IPS-NIHi11 (cell line): ENCODE results near the gene TMIGD2.
A peak's percentile ranks its signal among the peaks of the same experiment; 100 is the strongest.
"Not testable (repeated sequence)": the region's sequence is repeated elsewhere in the genome, so short reads cannot be mapped to it uniquely, and the experiment has no call there.

ENCODE experiments used
- DNase-seq: peaks from one replicate; pipeline ENCODE4 v3.0.0; 2012; ENCODE audit warnings: mixed read lengths, low spot score

Gene TMIGD2

DNA sequence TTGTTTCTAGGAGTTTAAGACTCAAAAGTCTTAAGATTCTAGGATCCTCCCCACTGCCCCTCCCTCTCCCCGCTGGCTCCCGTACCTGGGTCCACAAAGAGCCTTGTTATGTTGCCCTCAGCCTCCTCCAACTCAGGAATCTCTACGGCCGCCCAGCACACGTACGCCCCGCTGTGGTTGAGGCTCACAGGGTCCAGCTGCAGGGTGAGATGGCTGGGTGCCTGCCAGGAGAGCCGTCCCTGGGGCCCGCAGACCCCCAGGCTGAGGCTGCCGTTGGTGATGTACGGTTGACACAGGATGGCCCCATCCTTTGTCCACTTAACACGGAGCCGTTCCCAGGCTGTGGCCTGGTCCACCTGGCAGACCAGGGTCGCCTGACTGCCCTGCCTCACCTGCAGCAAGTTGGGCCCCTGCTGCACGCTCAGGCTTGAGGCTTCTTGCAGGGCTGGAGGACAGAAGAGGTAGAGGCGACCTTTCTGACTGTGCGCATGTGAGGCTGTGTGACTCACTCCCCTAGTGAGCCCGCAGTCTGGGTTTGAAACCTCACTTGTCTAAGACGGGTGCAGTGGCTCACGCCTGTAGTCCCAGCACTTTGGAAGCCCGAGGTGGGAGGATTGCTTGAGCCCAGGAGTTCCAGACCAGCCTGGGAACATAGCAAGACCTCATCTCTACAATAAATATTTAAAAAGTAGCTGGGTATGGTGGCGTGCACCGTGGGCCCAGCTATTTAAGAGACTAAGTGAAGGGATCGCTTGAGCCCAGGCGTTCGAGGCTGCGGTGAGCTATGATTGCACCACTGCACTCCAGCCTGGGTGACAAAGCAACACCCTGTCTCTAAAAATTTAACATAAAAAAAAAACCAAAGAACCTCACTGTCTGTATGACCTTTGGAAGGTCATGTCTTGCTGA is 4.0 kb downstream of the TMIGD2 start:
- no peak for DNase-seq

DNA sequence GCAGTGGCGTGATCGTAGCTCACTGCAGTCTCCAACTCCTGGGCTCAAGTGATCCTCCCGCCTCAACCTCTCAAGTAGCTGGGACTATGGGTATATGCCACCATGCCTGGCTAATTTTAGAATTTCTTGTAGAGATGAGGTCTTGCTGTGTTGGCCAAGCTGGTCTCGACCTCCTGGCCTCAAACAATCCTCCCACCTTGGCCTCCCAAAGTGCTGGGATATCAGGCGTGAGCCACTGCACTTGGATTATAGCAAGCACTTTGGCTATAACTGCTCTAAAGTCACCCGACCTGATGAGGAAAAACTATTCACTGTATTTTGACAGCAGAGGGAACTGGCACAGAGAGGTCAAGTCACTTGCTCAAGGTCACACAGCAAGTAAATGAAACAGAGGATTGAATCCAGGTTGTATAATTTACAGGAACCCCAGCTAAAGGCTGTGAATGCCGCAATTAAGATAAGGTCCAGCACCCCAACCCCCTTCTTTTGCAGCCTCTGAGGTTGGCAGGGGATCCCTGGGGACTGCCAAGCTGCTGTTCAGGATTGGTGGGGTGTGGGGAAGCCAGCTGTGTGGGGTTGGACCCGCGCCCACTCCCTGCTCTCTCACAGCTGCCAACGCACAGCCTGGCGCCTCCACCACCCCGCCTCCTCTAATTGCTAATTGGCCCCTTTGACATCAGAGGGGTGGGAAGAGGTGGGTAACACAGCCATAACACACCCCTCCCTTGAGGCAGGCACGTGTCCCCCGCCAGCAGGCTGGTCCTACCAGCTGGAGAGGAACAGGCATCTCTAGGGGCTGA is 6.0 kb downstream of the TMIGD2 start:
- DNase-seq: peak; percentile 65

DNA sequence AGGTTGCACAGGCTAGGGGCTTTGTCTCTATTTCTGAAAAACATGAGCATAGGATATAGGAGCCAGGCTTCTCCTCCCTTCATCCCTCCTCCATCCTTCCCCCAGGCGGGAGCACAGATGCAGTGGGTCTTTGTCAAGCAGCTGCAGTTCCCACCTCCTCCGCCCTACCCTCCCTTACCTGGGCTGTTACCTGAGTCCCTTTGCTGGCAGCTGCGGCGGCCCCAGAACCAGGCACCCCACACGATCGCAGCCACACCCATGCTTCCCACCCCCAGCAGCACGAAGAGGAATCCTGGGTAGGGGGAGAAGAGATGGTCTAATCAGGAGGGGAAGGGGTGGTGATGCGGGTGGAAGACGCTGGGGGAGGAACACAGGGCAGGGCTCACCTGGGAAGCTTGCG is 7.8 kb downstream of the TMIGD2 start:
- DNase-seq: no peak

DNA sequence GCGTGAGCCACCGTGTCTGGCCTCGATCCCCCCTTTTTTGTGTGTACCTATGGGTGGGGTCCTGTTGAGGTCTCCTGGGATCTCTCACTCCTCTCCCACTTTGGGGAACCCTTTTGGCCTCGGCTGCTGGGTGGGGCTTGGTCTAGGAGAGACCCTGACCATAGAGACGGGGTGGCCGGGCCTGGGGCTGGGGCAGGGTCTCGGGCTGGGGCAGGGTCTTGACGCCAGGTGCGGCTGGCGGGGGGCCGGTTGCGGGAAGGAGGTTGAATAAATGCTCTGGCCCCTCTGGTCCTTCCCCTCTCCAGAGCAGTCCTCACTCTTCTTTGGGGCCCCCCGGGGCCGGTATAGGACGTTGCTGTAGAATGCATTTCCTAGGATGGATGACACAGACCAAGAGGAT is 9.7 kb downstream of the TMIGD2 start:
- no peak for DNase-seq

DNA sequence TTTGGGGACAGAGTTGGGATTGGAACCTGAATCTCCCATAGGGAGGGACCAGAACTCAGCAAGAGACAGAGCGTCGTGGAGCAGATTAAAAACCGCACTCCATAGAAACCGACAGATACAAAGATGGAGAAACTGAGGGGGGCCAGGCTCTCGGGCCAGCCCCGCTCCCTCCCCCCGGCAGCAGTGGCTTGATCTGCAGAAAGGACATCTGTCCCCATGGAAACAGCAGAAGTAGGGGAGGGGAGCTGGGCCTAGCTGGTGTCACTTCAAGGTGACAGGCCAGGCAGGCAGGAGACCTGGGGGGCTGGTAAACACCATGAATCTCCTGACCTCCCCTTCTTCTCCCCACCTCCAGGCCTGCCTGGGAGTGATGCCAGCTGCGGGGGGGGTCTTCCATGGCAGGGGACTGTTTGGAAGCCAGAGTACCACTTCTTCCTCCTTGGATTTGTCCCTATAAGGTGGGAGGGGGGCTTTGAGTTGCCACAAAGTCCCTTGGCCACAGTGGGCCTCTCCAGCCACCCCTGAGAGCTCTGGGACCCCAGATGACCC is 10.9 kb downstream of the TMIGD2 start:
- no peak for DNase-seq

DNA sequence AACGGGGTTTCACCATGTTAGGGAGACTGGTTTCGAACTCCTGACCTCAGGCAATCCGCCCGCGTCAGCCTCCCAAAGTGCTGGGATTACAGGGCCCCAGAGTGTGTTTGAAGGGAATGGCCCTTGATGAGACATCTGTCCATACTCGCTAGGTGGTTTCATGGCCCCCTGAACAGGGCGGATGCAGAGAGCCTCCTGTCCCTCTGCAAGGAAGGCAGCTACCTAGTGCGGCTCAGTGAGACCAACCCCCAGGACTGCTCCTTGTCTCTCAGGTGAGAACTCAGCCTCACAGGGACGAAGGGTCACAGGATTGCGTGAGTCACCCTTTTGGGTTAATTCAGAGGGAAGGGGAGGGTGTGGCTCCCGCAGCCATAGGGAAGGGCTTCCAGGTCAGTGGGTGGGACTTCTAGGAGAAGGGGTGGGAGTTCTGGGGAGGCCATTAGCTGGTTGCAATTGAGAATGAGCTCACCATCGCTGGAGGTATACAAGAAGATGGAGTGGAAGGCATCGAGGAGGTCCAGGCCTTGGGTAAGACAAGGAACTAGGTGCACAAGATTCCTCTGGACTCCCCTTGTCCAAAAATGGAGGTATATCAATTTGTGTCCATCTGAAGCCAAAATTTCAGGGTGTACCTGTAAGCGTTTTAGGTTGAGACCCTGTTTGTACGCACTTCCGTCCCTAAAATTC is 14.0 kb downstream of the TMIGD2 start:
- no peak for DNase-seq

DNA sequence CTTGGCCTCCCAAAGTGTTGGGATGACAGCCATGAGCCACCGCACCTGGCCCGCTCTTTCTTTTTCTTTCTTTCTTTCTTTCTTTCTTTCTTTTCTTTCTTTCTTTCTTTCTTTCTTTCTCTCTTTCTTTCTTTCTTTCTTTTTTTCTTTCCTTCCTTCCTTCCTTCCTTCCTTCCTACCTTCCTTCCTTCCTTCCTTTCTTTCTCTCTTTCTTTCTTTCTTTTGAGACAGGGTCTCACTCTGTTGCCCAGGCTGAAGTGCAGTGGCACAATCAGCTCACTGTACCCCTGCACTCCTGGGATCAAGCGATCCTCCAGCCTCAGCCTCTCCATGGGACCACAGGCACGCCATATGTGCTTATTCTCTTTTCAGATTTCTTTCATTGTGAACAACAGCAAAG is 16.0 kb downstream of the TMIGD2 start:
- not testable (repeated sequence) for DNase-seq

DNA sequence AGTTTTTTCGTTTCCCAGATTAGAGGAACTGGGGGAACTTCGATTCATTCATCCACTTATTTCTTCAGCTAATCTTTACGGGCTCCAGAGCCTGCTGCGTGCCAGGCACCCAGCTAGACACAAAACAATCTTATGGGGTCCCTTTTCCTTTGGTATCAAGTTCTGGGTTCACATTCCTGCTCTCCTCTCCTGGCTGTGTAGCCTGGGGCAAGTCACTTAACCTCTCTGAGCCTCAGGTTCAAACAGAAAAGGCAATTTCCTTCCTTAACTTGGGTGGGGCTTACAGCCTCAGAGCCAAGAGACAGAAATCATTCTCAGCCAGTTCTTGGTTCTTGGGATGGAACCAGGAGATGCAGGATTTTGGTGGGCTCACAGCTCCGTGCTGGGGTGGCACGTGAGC is 17.2 kb downstream of the TMIGD2 start:
- no peak for DNase-seq

DNA sequence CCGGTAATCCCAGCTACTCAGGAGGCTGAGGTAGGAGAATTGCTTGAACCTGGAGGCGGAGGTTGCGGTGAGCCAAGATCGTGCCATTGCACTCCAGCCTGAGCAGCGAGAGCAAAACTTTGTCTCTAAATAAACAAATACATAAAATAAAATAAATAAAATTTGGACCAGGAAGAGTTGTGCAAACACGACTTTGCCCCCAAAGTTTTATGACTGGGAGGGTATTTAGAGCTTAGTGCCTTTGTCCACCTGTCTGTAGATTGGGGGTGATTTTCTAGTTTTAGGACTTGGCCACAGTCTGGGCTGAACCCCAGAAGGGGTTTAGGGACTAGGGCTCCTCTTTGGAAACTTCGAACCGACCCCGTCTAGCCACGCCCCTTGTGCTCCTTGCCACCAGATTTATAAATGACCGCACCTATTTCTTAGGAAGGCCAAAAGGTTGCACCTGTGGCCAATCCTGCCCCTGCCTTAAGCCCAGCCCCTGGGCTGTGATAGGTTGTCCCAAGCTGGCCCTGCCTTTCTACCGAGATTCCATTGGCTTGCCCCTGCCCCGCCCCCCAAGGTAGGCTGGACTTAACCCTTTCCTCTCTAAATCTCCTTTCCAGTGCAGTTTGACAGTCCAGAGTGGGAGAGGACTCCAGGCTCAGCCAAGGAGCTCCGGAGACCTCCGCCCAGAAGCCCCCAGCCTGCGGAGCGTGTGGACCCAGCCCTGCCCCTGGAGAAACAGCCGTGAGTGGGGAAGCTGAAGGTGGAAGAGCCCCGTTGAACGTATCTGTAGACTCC is 17.8 kb downstream of the TMIGD2 start:
- DNase-seq: peak; percentile 98

DNA sequence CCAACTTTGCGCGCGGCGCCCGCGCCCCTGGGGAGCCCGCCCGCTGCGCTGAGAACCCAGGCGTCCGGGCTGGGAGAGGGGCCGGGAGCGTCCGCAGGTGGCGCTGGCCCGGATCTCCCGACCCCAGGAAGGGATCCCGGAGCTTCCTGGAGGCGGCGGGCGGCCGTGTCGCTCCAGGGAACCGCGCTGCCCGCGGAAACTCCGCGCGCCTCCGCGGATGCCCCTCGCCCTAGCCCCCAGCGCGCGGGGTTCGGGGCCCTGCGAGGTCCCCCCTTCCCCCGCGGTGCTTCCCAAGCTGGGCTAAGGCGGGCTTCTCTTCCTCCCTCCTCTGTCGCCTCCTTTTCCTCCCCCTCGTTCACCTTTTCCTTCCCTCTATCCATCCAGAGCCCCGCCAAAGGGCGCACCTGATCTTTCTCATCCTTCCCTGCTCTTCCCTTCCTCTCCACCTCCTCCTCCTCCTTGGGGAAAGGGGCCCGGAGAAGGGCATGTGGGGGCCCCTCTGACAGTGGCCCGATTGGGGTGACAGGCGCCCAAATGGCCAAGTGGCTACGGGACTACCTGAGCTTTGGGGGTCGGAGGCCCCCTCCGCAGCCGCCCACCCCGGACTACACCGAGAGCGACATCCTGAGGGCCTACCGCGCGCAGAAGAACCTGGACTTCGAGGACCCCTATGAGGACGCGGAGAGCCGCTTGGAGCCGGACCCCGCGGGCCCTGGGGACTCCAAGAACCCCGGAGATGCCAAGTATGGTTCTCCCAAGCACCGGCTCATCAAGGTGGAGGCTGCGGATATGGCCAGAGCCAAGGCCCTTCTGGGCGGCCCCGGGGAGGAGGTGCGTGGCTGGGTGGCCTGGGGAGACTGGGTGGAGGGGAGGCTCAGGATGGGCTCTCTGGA is 22.4 kb downstream of the TMIGD2 start:
- no peak for DNase-seq

DNA sequence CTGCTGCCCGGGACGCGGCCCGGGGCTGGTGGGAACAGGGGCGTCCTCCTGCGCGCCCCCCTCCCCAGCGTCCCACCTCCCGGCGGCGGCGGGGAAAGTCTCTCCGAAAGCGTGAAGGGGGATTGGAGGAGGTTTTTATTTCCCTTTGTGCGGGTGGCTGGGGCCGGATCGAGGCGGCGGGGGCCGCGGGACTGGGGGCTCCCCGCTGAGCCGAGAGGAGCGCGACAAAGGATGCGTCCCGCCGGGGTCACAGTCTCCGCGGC is 23.0 kb downstream of the TMIGD2 start:
- no peak for DNase-seq

DNA sequence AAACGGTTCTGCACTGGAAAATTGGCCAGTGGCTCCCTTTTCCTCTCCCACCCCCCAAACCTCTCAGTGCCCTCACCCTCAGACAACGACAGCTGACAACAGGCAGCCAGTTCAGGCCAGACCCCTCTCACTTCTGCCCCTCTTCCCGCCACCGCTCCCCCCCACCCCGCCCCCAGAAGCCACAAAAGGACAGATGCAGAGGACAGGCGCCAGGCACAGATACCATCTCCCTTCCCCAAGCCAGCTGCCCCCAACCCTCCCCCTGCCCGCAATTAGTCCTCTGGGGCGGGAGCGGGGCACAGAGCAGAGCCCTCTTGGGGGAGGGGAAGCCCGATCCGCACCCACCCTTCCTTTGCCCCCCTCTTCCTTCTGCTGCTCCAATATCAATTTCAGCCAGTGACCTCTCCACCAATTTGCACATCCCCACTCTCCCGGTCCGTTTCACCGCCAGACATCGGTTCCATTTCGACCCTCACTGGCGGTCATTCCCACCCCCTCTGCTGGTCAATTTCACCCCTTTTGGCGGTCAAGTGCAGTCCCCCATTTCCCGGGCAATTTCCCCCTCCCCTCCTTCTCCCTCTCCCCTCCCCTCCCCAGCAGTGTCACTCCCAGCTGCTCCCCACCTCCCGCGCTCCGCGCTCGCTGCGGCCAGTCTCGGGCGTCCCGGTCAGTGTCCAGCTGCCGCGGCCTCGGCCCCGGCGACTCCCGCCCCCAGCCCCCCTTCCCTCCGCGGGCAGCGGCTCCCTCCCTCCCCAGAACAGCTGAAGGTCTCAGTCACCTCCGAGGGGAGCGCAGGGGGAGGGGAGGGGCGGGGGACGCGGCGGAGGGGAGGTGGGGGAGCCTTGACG is 23.5 kb downstream of the TMIGD2 start, which contains the start of gene SHD:
Gene SHD, plus strand, starts transcription at position 848 of the 848 bp plus-strand sequence. CDS start 798 bp downstream, outside the sequence.
- peak; percentile 80 for DNase-seq

DNA sequence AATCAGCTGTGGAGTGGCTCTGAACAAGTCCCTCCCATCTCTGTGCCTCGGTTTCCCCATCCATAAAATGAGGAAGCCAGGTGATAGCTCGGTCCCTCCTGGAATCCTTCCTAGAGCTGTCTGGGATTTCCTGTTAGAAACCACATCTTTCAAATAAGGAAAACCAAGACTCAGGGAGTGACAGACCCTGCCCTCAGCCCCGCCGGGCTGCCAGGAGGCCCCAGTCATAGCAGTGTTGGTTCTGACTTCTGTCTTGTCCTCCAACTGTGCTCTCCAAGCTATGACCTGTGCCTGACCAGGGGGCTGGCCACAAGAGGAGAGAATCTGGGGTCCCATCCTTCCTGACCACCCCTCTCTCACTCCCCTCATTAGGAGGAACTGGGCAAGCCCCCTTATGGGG is 24.2 kb downstream of the TMIGD2 start:
- no peak for DNase-seq

DNA sequence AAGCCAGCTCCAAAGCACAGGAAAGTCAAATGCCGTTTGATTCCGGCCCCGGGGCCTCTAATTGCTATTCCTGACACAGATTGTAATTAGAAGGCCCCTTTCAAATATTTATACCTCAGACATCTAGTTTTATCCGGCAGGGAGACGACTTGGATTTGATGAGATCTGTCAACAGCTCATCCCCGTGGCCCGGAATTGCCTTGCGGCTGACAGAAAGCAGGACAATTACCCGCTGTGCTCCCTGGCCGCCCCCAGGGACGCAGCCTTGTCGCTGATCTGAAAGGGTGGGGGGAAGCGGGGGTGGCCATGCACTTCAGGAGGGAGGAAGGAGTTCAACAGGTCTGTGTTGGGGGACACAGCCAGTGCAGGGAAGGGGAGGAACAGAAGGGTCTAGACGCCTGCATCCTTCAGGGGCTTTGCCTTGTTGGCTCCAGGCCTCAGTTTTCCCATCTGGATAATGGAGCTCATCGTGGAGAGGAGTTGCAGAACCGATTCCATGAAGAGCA is 24.9 kb downstream of the TMIGD2 start:
- no peak for DNase-seq

DNA sequence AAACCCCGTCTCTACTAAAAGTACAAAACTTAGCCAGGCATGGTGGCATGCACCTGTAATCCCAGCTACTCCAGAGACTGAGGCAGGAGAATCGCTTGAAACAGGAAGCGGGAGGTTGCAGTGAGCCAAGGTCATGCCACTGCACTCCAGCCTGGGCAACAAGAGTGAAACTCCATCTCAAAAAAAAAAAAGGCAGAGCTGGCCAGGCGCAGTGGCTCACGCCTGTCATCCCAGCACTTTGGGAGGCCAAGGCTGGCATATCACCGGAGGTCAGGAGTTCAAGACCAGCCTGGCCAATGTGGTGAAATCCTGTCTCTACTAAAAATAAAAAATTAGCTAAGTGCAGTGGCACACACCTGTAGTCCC is 27.9 kb downstream of the TMIGD2 start:
- not testable (repeated sequence) for DNase-seq

DNA sequence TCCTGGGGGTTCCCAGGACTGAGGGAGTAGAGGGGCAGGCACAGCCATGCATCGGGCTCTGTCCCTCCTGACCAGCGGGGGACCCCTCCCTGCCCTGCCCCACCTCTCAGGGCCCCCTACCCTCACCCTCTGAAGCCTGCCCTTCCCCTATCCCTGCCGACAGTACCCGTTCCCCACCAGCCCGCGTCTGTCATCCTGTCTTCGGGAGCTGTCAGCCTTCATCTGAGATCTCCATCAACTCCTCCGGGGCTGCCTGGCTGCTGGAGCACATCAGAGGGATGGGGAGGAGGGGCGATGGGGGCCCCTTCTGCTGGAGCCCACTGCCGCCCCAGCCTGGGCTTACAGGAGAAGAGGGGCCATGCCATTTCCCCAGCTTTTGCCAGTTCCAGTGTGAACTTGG is 29.3 kb downstream of the TMIGD2 start:
- DNase-seq: no peak

DNA sequence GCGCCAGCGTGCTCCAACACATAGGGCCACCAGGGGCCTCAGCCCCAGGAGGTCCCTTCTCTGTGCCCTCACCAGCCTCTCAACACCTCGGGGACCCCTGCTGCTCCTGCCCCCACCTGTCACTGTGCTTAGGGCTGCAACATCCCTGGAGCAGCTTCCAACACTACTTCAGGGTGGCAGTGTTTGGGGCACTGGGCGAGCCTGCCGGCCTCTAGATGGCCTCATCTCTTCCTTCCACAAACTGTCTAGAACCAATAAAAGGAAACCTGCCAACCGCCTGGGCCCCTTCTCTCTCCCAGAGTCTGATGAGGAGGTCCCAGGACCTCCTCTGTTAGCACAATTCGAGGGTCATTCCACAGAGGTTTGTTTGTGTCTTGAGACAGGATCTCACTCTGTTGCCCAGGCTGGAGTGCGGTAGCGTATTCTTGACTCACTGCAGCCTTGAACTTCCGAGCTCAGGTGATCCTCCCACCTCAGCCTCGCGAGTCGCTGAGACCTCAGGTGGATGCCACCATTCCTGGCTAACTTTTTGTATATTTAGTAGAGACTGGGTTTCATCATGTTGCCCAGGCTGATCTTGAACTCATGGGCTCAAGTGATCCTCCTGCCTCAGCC is 33.3 kb downstream of the TMIGD2 start:
- no peak for DNase-seq

DNA sequence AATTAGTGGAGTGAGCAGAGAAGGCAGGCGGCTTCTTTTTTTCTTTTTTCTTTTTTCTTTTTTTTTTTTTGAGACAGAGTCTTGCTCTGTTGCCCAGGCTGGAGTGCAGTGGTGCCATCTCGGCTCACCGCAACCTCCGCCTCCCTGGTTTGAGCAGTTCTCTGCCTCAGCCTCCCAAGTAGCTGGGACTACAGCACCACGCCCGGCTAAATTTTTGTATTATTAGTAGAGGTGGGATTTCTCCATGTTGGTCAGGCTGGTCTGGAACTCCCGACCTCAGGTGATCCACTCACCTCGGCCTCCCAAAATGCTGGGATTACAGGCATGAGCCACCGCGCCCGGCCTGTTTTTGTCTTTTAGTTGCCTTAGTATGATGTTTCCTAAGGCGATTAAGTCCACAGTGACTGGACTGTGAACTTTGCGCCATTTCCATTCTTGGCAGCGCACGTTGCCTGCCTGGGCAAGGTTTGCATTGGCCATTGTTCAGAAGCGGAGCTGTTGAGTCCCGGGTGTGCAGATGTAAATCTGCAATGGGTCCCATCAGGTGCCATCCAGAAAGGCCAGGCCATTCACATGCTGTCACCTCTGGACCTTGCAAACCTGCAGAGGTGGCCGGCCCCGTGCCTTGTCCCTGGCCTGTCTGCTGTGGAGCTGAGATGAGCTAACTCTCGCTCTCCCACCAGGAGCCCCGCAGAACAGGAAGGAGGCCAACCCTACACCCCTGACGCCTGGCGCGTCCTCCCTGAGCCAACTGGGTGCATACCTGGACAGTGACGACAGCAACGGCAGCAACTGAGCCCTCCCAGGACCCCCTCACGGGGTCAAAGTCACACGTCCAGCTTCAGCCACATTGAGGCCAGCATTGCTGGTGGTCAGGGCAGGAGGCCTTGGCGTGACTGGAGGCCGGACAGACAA is 34.0 kb downstream of the TMIGD2 start:
- no peak for DNase-seq
